Neural cell (in vitro differentiated cells): Measurements from ENCODE around the gene OR2M2. TPM values are rescaled to one million over a fixed set of nuclear protein-coding genes. Genes with fewer than 3 reads are reported as not detected.

Source experiments
- H2AFZ ChIP-seq: fragments of 200-600, 300-800 bp; sonication (generic), shearing (Covaris generic); 2 replicates; pipeline ENCODE4 v1.6.0; 2014; ENCODE audit warnings: low read depth, mild to moderate bottlenecking, antibody characterized with exemption, low read length, moderate library complexity
- H3F3A ChIP-seq: fragments of 200-600 bp; shearing (Covaris generic); 2 replicates; pipeline ENCODE4 v1.6.1; 2016; ENCODE audit warnings: mild to moderate bottlenecking, moderate library complexity, mixed read lengths, antibody characterized with exemption, low read length; ENCODE audit not compliant: insufficient read depth, poor library complexity, severe bottlenecking
- H3K27ac ChIP-seq: fragments of 200-600, 300-800 bp; sonication (generic), shearing (Covaris generic); 2 replicates; pipeline ENCODE4 v1.5.1; 2014; ENCODE audit warnings: mild to moderate bottlenecking, low read length, moderate library complexity
- H3K27me3 ChIP-seq: fragments of 300-800, 200-600 bp; sonication (generic), shearing (Covaris generic); 2 replicates; pipeline ENCODE4 v1.6.0; 2014; ENCODE audit warnings: mild to moderate bottlenecking, low read depth, low read length, moderate library complexity; ENCODE audit not compliant: insufficient read depth
- H3K36me3 ChIP-seq: fragments of 300-800, 200-600 bp; sonication (generic), shearing (Covaris generic); 2 replicates; pipeline ENCODE4 v1.5.1; 2014; ENCODE audit warnings: mild to moderate bottlenecking, antibody characterized with exemption, low read length, moderate library complexity; ENCODE audit not compliant: insufficient read depth
- H3K4me2 ChIP-seq: fragments of 300-800, 200-600 bp; sonication (generic), shearing (Covaris generic); 2 replicates; pipeline ENCODE4 v1.6.0; 2014; ENCODE audit warnings: mild to moderate bottlenecking, low read length
- H3K4me3 ChIP-seq: fragments of 300-800, 200-600 bp; sonication (generic), shearing (Covaris generic); 2 replicates; pipeline ENCODE4 v1.5.1; 2014; ENCODE audit warnings: mild to moderate bottlenecking, low read length, moderate library complexity
- H3K79me2 ChIP-seq: fragments of 200-600 bp; shearing (Covaris generic); replicated peaks from 2 replicates; pipeline ENCODE4 v1.6.0; 2014; ENCODE audit warnings: mild to moderate bottlenecking, low read length, moderate library complexity; ENCODE audit not compliant: insufficient read depth
- H3K9ac ChIP-seq: fragments of 300-800, 200-600 bp; sonication (generic), shearing (Covaris generic); 2 replicates; pipeline ENCODE4 v1.6.1; 2016; ENCODE audit warnings: mild to moderate bottlenecking, low read length, mixed read lengths
- H3K9me2 ChIP-seq: fragments of 200-600 bp; shearing (Covaris generic); 2 replicates; pipeline ENCODE4 v1.6.1; 2016; ENCODE audit warnings: mild to moderate bottlenecking, low read length, mixed read lengths; ENCODE audit not compliant: insufficient read depth
- H3K9me3 ChIP-seq: fragments of 200-600, 300-800 bp; sonication (generic), shearing (Covaris generic); 2 replicates; pipeline ENCODE4 v1.6.1; 2016; ENCODE audit warnings: mild to moderate bottlenecking, mixed run types, low read length, moderate library complexity, mixed read lengths
- H4K20me1 ChIP-seq: fragments of 200-600 bp; shearing (Covaris generic); 2 replicates; pipeline ENCODE4 v1.6.1; 2016; ENCODE audit warnings: mild to moderate bottlenecking, mixed run types; ENCODE audit not compliant: insufficient read depth
- EP300 ChIP-seq: fragments of 450-650 bp; conservative IDR thresholded peaks from 2 replicates; pipeline ENCODE4 v1.6.1; 2014; ENCODE audit warnings: antibody characterized with exemption, mild to moderate bottlenecking, moderate library complexity; ENCODE audit not compliant: poor library complexity, severe bottlenecking
- EZH2 ChIP-seq: fragments of 200-600, 300-800 bp; shearing (Covaris generic), sonication (generic); IDR thresholded peaks from 2 replicates; pipeline ENCODE4 v1.6.1; 2014; ENCODE audit warnings: antibody characterized with exemption, low read length, borderline replicate concordance, mild to moderate bottlenecking; ENCODE audit not compliant: insufficient read depth, poor library complexity, severe bottlenecking
- MXI1 ChIP-seq: fragments of 450-650 bp; conservative IDR thresholded peaks from 2 replicates; pipeline ENCODE4 v1.6.1; 2014; ENCODE audit warnings: antibody characterized with exemption, mild to moderate bottlenecking; ENCODE audit not compliant: poor library complexity, severe bottlenecking
- POLR2AphosphoS5 ChIP-seq: IDR thresholded peaks from 2 replicates; pipeline ENCODE4 v1.6.1; 2012
- RAD21 ChIP-seq: fragments of 450-650 bp; conservative IDR thresholded peaks from 2 replicates; pipeline ENCODE4 v1.6.1; 2014; ENCODE audit warnings: antibody characterized with exemption, mild to moderate bottlenecking, moderate library complexity
- SMC3 ChIP-seq: fragments of 450-650 bp; conservative IDR thresholded peaks from 2 replicates; pipeline ENCODE4 v1.6.1; 2014; ENCODE audit warnings: antibody characterized with exemption, mild to moderate bottlenecking, moderate library complexity; ENCODE audit not compliant: poor library complexity
- TAF1 ChIP-seq: IDR thresholded peaks from 2 replicates; pipeline ENCODE4 v1.6.1; 2012; ENCODE audit warnings: low read depth
- polyA plus RNA-seq: library from polyadenylated mRNA; depleted of rRNA; stranded (reverse); fragments of >200 nt; gene quantifications from 2 replicates; pipeline ENCODE4 v1.2.3, GENCODE V29; 2014
- TF ChIP-seq, protein P1 (sequence below): fragments of 450-650 bp; IDR thresholded peaks from 2 replicates; pipeline ENCODE4 v1.5.1; 2014; ENCODE audit warnings: antibody characterized with exemption, mild to moderate bottlenecking, moderate library complexity; ENCODE audit not compliant: poor library complexity, severe bottlenecking
- TF ChIP-seq, protein P2 (sequence below): IDR thresholded peaks from 2 replicates; pipeline ENCODE4 v1.6.1; 2012; ENCODE audit warnings: borderline replicate concordance

Gene OR2M2
- polyA plus RNA-seq, 1 donor from 2014 or later, result not detected

DNA sequence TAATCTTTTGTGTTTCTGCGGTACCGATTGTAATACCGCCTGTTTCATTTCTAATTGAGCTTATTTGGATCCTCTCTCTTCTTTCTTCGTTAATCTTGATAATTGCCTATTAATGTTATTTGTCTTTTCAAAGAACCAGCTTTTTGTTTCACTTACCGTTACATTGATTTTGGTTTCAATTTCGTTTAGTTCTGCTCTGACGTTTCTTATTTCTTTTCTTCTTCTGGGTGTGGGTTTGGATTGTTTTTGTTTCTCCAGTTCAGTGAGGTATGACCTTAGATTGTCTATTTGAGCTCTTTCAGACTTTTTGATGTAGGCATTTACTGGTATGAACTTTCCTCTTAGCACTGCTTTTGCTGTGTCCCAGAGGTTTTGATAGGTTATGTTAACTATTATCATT lies 9.4 kb downstream of the OR2M2 start:
- no peak overlapping the region for H3K4me2 ChIP-seq
- H3K9me3 ChIP-seq, result no peaks in the 10 kb centered on the region
- no peak overlapping the region for H2AFZ ChIP-seq
- no peaks in the 10 kb centered on the region for H4K20me1 ChIP-seq
- no peak overlapping the region for H3K27ac ChIP-seq
- no peaks in the 10 kb centered on the region for H3K27me3 ChIP-seq
- H3K36me3 ChIP-seq, result no peaks in the 10 kb centered on the region
- TF ChIP-seq TAF1 (no peak), SMC3 (no peak), MXI1 (no peak), EZH2 (no peak), POLR2AphosphoS5 (no peak), RAD21 (no peak), EP300 (no peak)
- TF ChIP-seq, protein P1, sequence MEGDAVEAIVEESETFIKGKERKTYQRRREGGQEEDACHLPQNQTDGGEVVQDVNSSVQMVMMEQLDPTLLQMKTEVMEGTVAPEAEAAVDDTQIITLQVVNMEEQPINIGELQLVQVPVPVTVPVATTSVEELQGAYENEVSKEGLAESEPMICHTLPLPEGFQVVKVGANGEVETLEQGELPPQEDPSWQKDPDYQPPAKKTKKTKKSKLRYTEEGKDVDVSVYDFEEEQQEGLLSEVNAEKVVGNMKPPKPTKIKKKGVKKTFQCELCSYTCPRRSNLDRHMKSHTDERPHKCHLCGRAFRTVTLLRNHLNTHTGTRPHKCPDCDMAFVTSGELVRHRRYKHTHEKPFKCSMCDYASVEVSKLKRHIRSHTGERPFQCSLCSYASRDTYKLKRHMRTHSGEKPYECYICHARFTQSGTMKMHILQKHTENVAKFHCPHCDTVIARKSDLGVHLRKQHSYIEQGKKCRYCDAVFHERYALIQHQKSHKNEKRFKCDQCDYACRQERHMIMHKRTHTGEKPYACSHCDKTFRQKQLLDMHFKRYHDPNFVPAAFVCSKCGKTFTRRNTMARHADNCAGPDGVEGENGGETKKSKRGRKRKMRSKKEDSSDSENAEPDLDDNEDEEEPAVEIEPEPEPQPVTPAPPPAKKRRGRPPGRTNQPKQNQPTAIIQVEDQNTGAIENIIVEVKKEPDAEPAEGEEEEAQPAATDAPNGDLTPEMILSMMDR, result no peak
- TF ChIP-seq, protein P2, sequence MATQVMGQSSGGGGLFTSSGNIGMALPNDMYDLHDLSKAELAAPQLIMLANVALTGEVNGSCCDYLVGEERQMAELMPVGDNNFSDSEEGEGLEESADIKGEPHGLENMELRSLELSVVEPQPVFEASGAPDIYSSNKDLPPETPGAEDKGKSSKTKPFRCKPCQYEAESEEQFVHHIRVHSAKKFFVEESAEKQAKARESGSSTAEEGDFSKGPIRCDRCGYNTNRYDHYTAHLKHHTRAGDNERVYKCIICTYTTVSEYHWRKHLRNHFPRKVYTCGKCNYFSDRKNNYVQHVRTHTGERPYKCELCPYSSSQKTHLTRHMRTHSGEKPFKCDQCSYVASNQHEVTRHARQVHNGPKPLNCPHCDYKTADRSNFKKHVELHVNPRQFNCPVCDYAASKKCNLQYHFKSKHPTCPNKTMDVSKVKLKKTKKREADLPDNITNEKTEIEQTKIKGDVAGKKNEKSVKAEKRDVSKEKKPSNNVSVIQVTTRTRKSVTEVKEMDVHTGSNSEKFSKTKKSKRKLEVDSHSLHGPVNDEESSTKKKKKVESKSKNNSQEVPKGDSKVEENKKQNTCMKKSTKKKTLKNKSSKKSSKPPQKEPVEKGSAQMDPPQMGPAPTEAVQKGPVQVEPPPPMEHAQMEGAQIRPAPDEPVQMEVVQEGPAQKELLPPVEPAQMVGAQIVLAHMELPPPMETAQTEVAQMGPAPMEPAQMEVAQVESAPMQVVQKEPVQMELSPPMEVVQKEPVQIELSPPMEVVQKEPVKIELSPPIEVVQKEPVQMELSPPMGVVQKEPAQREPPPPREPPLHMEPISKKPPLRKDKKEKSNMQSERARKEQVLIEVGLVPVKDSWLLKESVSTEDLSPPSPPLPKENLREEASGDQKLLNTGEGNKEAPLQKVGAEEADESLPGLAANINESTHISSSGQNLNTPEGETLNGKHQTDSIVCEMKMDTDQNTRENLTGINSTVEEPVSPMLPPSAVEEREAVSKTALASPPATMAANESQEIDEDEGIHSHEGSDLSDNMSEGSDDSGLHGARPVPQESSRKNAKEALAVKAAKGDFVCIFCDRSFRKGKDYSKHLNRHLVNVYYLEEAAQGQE, result no peak
- no peak overlapping the region for H3K9ac ChIP-seq
- no peaks in the 10 kb centered on the region for H3F3A ChIP-seq
- no peaks in the 10 kb centered on the region for H3K9me2 ChIP-seq
- no peaks in the 10 kb centered on the region for H3K79me2 ChIP-seq
- H3K4me3 ChIP-seq, result no peak overlapping the region

DNA sequence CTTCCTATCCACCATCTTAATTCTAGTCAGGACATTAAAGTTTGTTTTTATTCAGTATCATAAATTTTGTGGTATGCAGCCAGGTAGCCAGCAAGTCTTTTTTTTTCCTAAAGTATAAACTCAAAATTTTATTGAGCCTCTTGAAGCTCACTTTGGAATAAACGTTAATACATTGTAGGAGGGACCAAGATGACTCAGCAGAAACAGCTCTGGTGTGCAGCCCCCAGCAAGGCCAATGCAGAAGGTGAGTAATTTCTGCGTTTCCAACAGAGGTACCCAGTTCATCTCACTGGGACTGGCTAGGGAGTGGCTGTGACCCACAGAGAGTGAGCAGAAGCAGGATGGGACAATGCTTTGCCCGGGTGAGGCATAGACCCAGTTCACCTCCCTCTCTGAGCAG lies 12.7 kb downstream of the OR2M2 start:
- Histone ChIP-seq H2AFZ (no peak overlapping the region), H3K27ac (no peak overlapping the region), H3K79me2 (no peaks in the 10 kb centered on the region), H3K4me3 (no peak overlapping the region), H3K9me3 (no peaks in the 10 kb centered on the region), H3F3A (no peaks in the 10 kb centered on the region), H3K4me2 (no peak overlapping the region), H3K9me2 (no peaks in the 10 kb centered on the region), H3K27me3 (no peaks in the 10 kb centered on the region), H3K36me3 (no peaks in the 10 kb centered on the region), H3K9ac (no peak overlapping the region), H4K20me1 (no peaks in the 10 kb centered on the region)
- no peak for TF ChIP-seq SMC3
- TF ChIP-seq TAF1, result no peak
- TF ChIP-seq, protein P1, result no peak
- no peak for TF ChIP-seq EZH2
- no peak for TF ChIP-seq POLR2AphosphoS5
- TF ChIP-seq EP300, result no peak
- TF ChIP-seq RAD21, result no peak
- no peak for TF ChIP-seq MXI1
- TF ChIP-seq, protein P2, result no peak
